HCT116 (cell line): Measurements from ENCODE around the gene DQX1. TPM values are rescaled to one million over a fixed set of nuclear protein-coding genes. Genes with fewer than 3 reads are reported as not detected.

Experiments
- ATAC-seq: fragments of 200-7000 bp; cut with Tn5 transposase; 2 replicates; pipeline ENCODE4 v1.9.1; 2020; ENCODE audit warnings: mild to moderate bottlenecking, moderate library complexity
- BruUV-seq: library from RNA; stranded (reverse); fragments of 400-500 nt; replicated peaks from 2 replicates; lab custom pipeline; 2021; lab: Mats Ljungman, UMichigan
- CTCF ChIA-PET: fragments of 300-600 bp; sonication (Branson Sonifier 250); formaldehyde crosslinking; loops from one replicate; lab custom pipeline; 2021; ENCODE audit warnings: antibody characterized with exemption; lab: Charles Lee
- POLR2A ChIA-PET: fragments of 300-600, 350-600 bp; sonication (Branson Sonifier 250); formaldehyde crosslinking; loops from one replicate; lab custom pipeline; 2021; ENCODE audit warnings: antibody characterized with exemption; lab: Charles Lee
- RAD21 ChIA-PET, 2 experiments: fragments of 300-600 bp; sonication (Branson Sonifier 250); formaldehyde crosslinking; loops; one replicate each; lab custom pipeline; 2023; ENCODE audit warnings: low total read pairs in 2 of 2; ENCODE audit not compliant: uncharacterized antibody in 2 of 2, unreplicated experiment in 2 of 2, low non-redundant PET in 1 of 2; lab: Charles Lee
- DNase-seq: peaks from one replicate; pipeline ENCODE4 v3.0.0-alpha.2; 2010; ENCODE audit warnings: low read depth, low spot score
- H2AFZ ChIP-seq: fragments of 200-600 bp; shearing (Covaris generic), sonication (generic); 2 replicates; pipeline ENCODE4 v1.6.1; 2017; ENCODE audit warnings: low read depth, mixed run types, mixed read lengths, antibody characterized with exemption, low read length; ENCODE audit not compliant: poor library complexity, severe bottlenecking
- H3K27ac ChIP-seq: 2 replicates; pipeline ENCODE4 v1.5.1; 2012; ENCODE audit warnings: low read depth, low read length
- H3K27me3 ChIP-seq: fragments of 200-600 bp; sonication (generic); 2 replicates; pipeline ENCODE4 v1.6.1; 2016; ENCODE audit warnings: mixed run types, low read length, mixed read lengths; ENCODE audit not compliant: insufficient read depth
- H3K36me3 ChIP-seq, 2 experiments: fragments of 200-500 bp in 1 of 2; fragments of 200-600 bp in 1 of 2; sonication (Bioruptor generic) in 1 of 2; sonication (generic) in 1 of 2; 2 replicates each; pipeline versions ENCODE4 v1.5.1 to v1.6.1; 2014 to 2016; ENCODE audit warnings: low read length in 2 of 2, inconsistent platforms in 1 of 2, mixed read lengths in 1 of 2, mixed run types in 1 of 2; ENCODE audit not compliant: insufficient read depth in 2 of 2, control insufficient read depth in 1 of 2
- H3K4me1 ChIP-seq, 2 experiments: fragments of 200-600 bp in 1 of 2; sonication (generic) in 1 of 2; 2 replicates each; pipeline versions ENCODE4 v1.5.1 to v1.6.1; 2012 to 2017; ENCODE audit warnings: low read length in 2 of 2, inconsistent platforms in 1 of 2, mild to moderate bottlenecking in 1 of 2, mixed read lengths in 1 of 2, mixed run types in 1 of 2, moderate library complexity in 1 of 2; ENCODE audit not compliant: insufficient read depth in 2 of 2, control insufficient read depth in 1 of 2
- H3K4me2 ChIP-seq: fragments of 200-600 bp; sonication (generic); 2 replicates; pipeline ENCODE4 v1.6.1; 2017; ENCODE audit warnings: mixed run types, low read length, mixed read lengths
- H3K4me3 ChIP-seq, 2 experiments: fragments of 200-600 bp in 1 of 2; sonication (generic) in 1 of 2; replicated peaks in 1 of 2; 2 replicates each; pipeline ENCODE4 v1.5.1; 2011 to 2016; ENCODE audit warnings: low read length in 2 of 2, control low read depth in 1 of 2, low read depth in 1 of 2, mild to moderate bottlenecking in 1 of 2, mixed read lengths in 1 of 2, mixed run types in 1 of 2
- H3K79me2 ChIP-seq: fragments of 200-600 bp; sonication (generic); 2 replicates; pipeline ENCODE4 v1.6.1; 2017; ENCODE audit warnings: mild to moderate bottlenecking, mixed run types, low read length, moderate library complexity, mixed read lengths; ENCODE audit not compliant: insufficient read depth
- H3K9ac ChIP-seq: fragments of 200-600 bp; sonication (generic); 2 replicates; pipeline ENCODE4 v1.6.1; 2016; ENCODE audit warnings: low read length, mixed read lengths
- H3K9me2 ChIP-seq: fragments of 200-600 bp; sonication (generic), shearing (Covaris generic); 2 replicates; pipeline ENCODE4 v1.6.1; 2017; ENCODE audit warnings: mixed run types, mild to moderate bottlenecking, moderate library complexity; ENCODE audit not compliant: insufficient read depth
- H3K9me3 ChIP-seq, 2 experiments: fragments of 200-500 bp in 1 of 2; fragments of 200-600 bp in 1 of 2; sonication (Bioruptor generic) in 1 of 2; sonication (generic) in 1 of 2; 2 replicates each; pipeline ENCODE4 v1.6.1; 2014 to 2017; ENCODE audit warnings: low read length in 2 of 2, mixed read lengths in 2 of 2, inconsistent platforms in 1 of 2, low read depth in 1 of 2, mild to moderate bottlenecking in 1 of 2, mixed run types in 1 of 2, moderate library complexity in 1 of 2; ENCODE audit not compliant: control insufficient read depth in 1 of 2, insufficient read depth in 1 of 2
- H4K20me1 ChIP-seq: fragments of 200-600 bp; sonication (generic), shearing (Covaris generic); 2 replicates; pipeline ENCODE4 v1.6.1; 2017; ENCODE audit warnings: mixed run types, mild to moderate bottlenecking, moderate library complexity; ENCODE audit not compliant: insufficient read depth
- CEBPB ChIP-seq: IDR thresholded peaks from 2 replicates; pipeline ENCODE4 v1.6.1; 2012; ENCODE audit warnings: low read depth
- ELF1 ChIP-seq: IDR thresholded peaks from 2 replicates; pipeline ENCODE4 v1.6.1; 2012; ENCODE audit warnings: low read depth, borderline replicate concordance
- EZH2phosphoT487 ChIP-seq: fragments of 200-600 bp; IDR thresholded peaks from 2 replicates; pipeline ENCODE4 v1.6.1; 2018; ENCODE audit warnings: antibody characterized with exemption, borderline replicate concordance
- FOSL1 ChIP-seq: IDR thresholded peaks from 2 replicates; pipeline ENCODE4 v1.6.1; 2012; ENCODE audit warnings: low read depth
- POLR2A ChIP-seq: IDR thresholded peaks from 2 replicates; pipeline ENCODE4 v1.7.0; 2011; ENCODE audit warnings: borderline replicate concordance; ENCODE audit not compliant: insufficient read depth, insufficient read length; ENCODE audit errors: extremely low read depth
- POLR2AphosphoS5 ChIP-seq: IDR thresholded peaks from 2 replicates; pipeline ENCODE4 v1.6.1; 2011; ENCODE audit warnings: mild to moderate bottlenecking, low read depth, low read length, moderate library complexity
- RAD21 ChIP-seq: IDR thresholded peaks from 2 replicates; pipeline ENCODE4 v1.6.1; 2012; ENCODE audit warnings: low read depth, mild to moderate bottlenecking
- SP1 ChIP-seq: IDR thresholded peaks from 2 replicates; pipeline ENCODE4 v1.6.1; 2012; ENCODE audit warnings: low read depth
- ZFX ChIP-seq: fragments of 450-650 bp; IDR thresholded peaks from 2 replicates; pipeline ENCODE4 v1.6.1; 2017
- ZNF274 ChIP-seq: fragments of 200-500 bp; sonication (Bioruptor generic); IDR thresholded peaks from 2 replicates; pipeline ENCODE4 v1.6.1; 2014; ENCODE audit warnings: mild to moderate bottlenecking, low read depth, low read length, inconsistent platforms
- intact Hi-C: fragments of 100-400 bp; cut with micrococcal nuclease; formaldehyde crosslinking; loops from 2 replicates; pipeline ENCODE4 v1.10.0; 2022
- total RNA-seq: library from RNA; stranded (reverse); gene quantifications from one replicate; pipeline ENCODE4 v1.2.1, GENCODE V29; 2021; ENCODE audit not compliant: unreplicated experiment
- TF ChIP-seq, protein P1 (sequence below), 3 experiments: fragments of 200-600 bp in 1 of 3; sonication (generic) in 1 of 3; IDR thresholded peaks in 2 of 3; conservative IDR thresholded peaks in 1 of 3; 2 replicates each; pipeline ENCODE4 v1.5.1; 2012 to 2017; ENCODE audit warnings: low read depth in 2 of 3, low read length in 2 of 3, antibody characterized with exemption in 1 of 3, borderline replicate concordance in 1 of 3, control low read depth in 1 of 3, mild to moderate bottlenecking in 1 of 3, mixed read lengths in 1 of 3, mixed run types in 1 of 3, moderate library complexity in 1 of 3; ENCODE audit not compliant: insufficient read depth in 1 of 3
- TF ChIP-seq, protein P2 (sequence below): IDR thresholded peaks from 2 replicates; pipeline ENCODE4 v1.6.1; 2011; ENCODE audit warnings: mild to moderate bottlenecking, low read length, moderate library complexity; ENCODE audit not compliant: insufficient replicate concordance; ENCODE audit errors: extremely low read depth

The DQX1 gene
- total RNA-seq, 1 experiment from 2014 or later, result 0.98 TPM

DNA sequence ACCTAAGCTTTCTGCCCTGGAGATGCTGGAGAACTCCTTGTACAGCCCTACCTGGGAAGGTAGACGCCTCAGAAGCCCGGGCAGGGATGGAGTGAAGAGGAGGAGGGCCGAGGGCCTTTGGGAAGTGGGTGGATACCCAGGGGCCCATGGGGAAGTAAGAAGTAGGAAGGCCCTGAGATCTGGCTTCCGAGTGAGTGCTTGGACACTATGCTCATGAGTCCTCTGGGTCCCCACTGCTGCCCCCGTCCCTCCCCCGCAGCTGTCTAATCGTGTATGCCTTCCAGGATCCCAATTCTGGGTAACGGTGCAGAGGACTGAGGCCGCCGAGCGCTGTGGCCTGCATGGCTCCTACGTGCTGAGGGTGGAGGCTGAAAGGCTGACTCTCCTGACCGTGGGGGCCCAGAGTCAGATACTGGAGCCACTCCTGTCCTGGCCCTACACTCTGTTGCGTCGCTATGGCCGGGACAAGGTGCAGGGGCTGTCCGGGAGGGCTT is 29.6 kb upstream of the DQX1 start:
- BruUV-seq, result no TSS peak
- no peak for ATAC-seq
- TF ChIP-seq RAD21, result no peak
- no peak for TF ChIP-seq POLR2AphosphoS5
- no peak for TF ChIP-seq SP1
- TF ChIP-seq FOSL1, result no peak
- no peak for TF ChIP-seq CEBPB
- TF ChIP-seq ELF1, result no peak
- TF ChIP-seq POLR2A, result no peak
- no peak for TF ChIP-seq ZNF274
- TF ChIP-seq, protein P1, sequence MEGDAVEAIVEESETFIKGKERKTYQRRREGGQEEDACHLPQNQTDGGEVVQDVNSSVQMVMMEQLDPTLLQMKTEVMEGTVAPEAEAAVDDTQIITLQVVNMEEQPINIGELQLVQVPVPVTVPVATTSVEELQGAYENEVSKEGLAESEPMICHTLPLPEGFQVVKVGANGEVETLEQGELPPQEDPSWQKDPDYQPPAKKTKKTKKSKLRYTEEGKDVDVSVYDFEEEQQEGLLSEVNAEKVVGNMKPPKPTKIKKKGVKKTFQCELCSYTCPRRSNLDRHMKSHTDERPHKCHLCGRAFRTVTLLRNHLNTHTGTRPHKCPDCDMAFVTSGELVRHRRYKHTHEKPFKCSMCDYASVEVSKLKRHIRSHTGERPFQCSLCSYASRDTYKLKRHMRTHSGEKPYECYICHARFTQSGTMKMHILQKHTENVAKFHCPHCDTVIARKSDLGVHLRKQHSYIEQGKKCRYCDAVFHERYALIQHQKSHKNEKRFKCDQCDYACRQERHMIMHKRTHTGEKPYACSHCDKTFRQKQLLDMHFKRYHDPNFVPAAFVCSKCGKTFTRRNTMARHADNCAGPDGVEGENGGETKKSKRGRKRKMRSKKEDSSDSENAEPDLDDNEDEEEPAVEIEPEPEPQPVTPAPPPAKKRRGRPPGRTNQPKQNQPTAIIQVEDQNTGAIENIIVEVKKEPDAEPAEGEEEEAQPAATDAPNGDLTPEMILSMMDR (IDR thresholded peaks at IDR 0.05 in 2 of 3, conservative IDR thresholded peaks at IDR 0.05 in 1 of 3; ENCODE audit: borderline replicate concordance in 1 of 3, insufficient read depth in 1 of 3, low read depth in 2 of 3, low read length in 2 of 3), result no peak
- no peak for TF ChIP-seq EZH2phosphoT487
- TF ChIP-seq ZFX, result no peak
- TF ChIP-seq, protein P2, sequence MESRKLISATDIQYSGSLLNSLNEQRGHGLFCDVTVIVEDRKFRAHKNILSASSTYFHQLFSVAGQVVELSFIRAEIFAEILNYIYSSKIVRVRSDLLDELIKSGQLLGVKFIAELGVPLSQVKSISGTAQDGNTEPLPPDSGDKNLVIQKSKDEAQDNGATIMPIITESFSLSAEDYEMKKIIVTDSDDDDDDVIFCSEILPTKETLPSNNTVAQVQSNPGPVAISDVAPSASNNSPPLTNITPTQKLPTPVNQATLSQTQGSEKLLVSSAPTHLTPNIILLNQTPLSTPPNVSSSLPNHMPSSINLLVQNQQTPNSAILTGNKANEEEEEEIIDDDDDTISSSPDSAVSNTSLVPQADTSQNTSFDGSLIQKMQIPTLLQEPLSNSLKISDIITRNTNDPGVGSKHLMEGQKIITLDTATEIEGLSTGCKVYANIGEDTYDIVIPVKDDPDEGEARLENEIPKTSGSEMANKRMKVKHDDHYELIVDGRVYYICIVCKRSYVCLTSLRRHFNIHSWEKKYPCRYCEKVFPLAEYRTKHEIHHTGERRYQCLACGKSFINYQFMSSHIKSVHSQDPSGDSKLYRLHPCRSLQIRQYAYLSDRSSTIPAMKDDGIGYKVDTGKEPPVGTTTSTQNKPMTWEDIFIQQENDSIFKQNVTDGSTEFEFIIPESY, result no peak
- Histone ChIP-seq H3K9ac (peak overlapping the region; percentile 98), H3K4me2 (peak overlapping the region; percentile 95), H3K4me3 (peak overlapping the region; percentile 93 to 97), H2AFZ (no peak overlapping the region), H4K20me1 (no peaks in the 10 kb centered on the region), H3K9me2 (no peaks in the 10 kb centered on the region), H3K27me3 (no peaks in the 10 kb centered on the region), H3K9me3 (no peaks in the 10 kb centered on the region), H3K79me2 (peaks cover 9% of the 10 kb centered on the region; the same call in 1 of the 2 replicates), H3K27ac (peak overlapping the region; percentile 90), H3K36me3 (peaks cover 7 to 9% of the 10 kb centered on the region in 2 experiments; a peak in 3 of 4 replicates), H3K4me1 (peaks cover 10 to 36% of the 10 kb centered on the region in 2 experiments; a peak in 3 of 4 replicates)
- intact Hi-C loops, result no loop called here
- DNase-seq, result no peak
- ChIA-PET RAD21 (no interaction called here), POLR2A (interaction anchor here (0.6 to 1.0 kb wide), 2 partner anchors 49 to 104 kb away, joined by 3 read pairs; partner anchors contain the start of gene PCGF1), CTCF (no interaction called here)
